Measurements from ENCODE around the gene NEDD1. TPM values are rescaled to one million over a fixed set of nuclear protein-coding genes. Genes with fewer than 3 reads are reported as not detected.

NEDD1 gene, protein sequence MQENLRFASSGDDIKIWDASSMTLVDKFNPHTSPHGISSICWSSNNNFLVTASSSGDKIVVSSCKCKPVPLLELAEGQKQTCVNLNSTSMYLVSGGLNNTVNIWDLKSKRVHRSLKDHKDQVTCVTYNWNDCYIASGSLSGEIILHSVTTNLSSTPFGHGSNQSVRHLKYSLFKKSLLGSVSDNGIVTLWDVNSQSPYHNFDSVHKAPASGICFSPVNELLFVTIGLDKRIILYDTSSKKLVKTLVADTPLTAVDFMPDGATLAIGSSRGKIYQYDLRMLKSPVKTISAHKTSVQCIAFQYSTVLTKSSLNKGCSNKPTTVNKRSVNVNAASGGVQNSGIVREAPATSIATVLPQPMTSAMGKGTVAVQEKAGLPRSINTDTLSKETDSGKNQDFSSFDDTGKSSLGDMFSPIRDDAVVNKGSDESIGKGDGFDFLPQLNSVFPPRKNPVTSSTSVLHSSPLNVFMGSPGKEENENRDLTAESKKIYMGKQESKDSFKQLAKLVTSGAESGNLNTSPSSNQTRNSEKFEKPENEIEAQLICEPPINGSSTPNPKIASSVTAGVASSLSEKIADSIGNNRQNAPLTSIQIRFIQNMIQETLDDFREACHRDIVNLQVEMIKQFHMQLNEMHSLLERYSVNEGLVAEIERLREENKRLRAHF
- 14.6 to 23.2 TPM (median 21.4 TPM) in 5 replicates for total RNA-seq (2022; extraction: Qiagen RNA extraction; ENCODE audit: low read depth)

DNA sequence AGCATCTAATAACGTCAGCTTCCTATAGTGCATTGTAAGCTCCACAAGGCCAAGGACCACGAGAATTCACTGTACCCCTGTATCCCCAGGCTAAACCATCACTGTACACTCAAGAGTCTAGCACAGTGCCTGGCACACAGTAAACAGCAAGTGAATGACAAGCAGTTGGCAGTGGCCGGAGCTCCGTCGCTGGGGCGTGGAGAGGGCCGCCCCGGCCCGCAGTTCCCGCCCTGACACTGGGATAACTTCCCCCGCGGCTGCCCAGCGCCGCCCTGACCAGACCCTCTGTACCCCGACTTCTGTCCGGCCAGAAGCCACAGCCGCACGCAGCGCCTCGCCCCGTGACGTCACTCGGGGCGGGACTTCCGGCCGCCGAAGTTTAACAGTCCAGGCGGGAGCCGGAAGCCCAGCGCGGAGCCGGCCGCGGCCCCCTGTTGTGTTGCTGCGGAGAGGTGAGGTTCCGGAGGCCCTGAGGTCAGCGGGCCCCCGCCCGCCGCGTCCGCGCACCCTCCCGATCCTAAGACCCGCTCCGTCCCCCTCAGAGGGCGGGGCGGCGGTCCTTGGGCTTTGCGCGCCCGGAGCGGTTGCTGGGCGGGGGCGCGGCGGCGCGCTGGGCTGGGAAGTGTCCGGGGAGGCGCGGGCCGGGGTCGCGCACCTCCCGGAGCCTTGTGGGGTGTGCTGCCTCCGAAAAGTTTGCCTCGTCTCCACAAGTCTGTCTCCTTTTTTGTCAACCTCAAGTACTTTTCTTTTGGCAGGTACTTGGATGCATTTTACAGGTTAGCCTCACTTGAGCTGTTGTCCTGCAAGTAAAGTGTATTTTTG lies at the start of gene NEDD1:
NEDD1 (plus strand) TSS at position 409 of the 822 bp plus-strand sequence. CDS start 2,503 bp downstream, outside the sequence.

All from A549 treated with CpdA at 1 μM for 4 hours (cell line).